ENCODE measurements around the gene KCNJ2.

KCNJ2 gene

GRCh38 chr17:70205401-70205800 is 36.1 kb downstream of the KCNJ2 start:
- DNase-seq (ENCODE audit: low spot score): no peak

- DNase-seq (ENCODE audit: low spot score): no peak
These were observed 37.2 kb downstream of the KCNJ2 start for GRCh38 chr17:70206361-70207010.

GRCh38 chr17:70207184-70207583 is 37.9 kb downstream of the KCNJ2 start:
- no peak for DNase-seq (ENCODE audit: low spot score)

GRCh38 chr17:70208080-70208794 is 38.9 kb downstream of the KCNJ2 start:
- no peak for DNase-seq (ENCODE audit: low spot score)

GRCh38 chr17:70208825-70209555 is 39.7 kb downstream of the KCNJ2 start:
- no peak for DNase-seq (ENCODE audit: low spot score)

- DNase-seq (ENCODE audit: low spot score): no peak
These were observed 46.3 kb downstream of the KCNJ2 start for GRCh38 chr17:70215656-70216055.

- no peak for DNase-seq (ENCODE audit: low spot score)
These were observed 48.2 kb downstream of the KCNJ2 start for GRCh38 chr17:70217571-70217970.

- DNase-seq (ENCODE audit: low spot score): no peak
These were observed 55.9 kb downstream of the KCNJ2 start for GRCh38 chr17:70225276-70225675.
